Measurements from ENCODE around the gene MLST8.

GRCh38 chr16:2228161-2228824 is 23.0 kb downstream of the MLST8 start:
- TF ChIP-seq CTCF (IDR thresholded peaks at IDR 0.05; ENCODE audit: control extremely low read depth in 1 of 3, insufficient read depth in 1 of 3, low read depth in 1 of 3, low read length in 3 of 3) (no peak), TAF1 (IDR thresholded peaks at IDR 0.05; ENCODE audit: low read depth, low read length) (no peak), CHD1 (IDR thresholded peaks at IDR 0.05; ENCODE audit: low read depth, low read length) (no peak), EZH2 (IDR thresholded peaks at IDR 0.05; ENCODE audit: low read depth, low read length, severe bottlenecking) (no peak), SIX5 (IDR thresholded peaks at IDR 0.05; ENCODE audit: low read depth, low read length) (no peak), GABPA (IDR thresholded peaks at IDR 0.05; ENCODE audit: borderline replicate concordance, insufficient read depth, low read length) (no peak), ATF2 (IDR thresholded peaks at IDR 0.05; ENCODE audit: low read length) (no peak), RFX5 (IDR thresholded peaks at IDR 0.05; ENCODE audit: borderline replicate concordance, low read depth, low read length) (no peak), POLR2AphosphoS5 (IDR thresholded peaks at IDR 0.05; ENCODE audit: low read depth, low read length) (no peak), POLR2A (IDR thresholded peaks at IDR 0.05; ENCODE audit: control extremely low read depth in 1 of 2, low read depth in 2 of 2, low read length in 2 of 2) (no peak)

Measured in H1 (cell line).